HL-60 (cell line): ENCODE data around the gene KRT39.

Experiments
- DNase-seq, 2 experiments: peaks; one replicate each; pipeline ENCODE4 v3.0.0-alpha.2; 2010 to 2020; ENCODE audit warnings: low read depth in 1 of 2, low spot score in 1 of 2
- H3K27ac ChIP-seq: fragments of 250-450 bp; sonication (Bioruptor Pico); replicated peaks from 2 replicates; pipeline ENCODE4 v1.5.1; 2020; ENCODE audit warnings: mild to moderate bottlenecking, moderate library complexity
- H3K27me3 ChIP-seq: fragments of 250-450 bp; sonication (Bioruptor Pico); 2 replicates; pipeline ENCODE4 v1.5.1; 2021; ENCODE audit warnings: mild to moderate bottlenecking, moderate library complexity; ENCODE audit not compliant: insufficient read depth, poor library complexity, severe bottlenecking
- H3K4me3 ChIP-seq: replicated peaks from 2 replicates; pipeline ENCODE4 v1.5.1; 2011; ENCODE audit warnings: mild to moderate bottlenecking, control low read depth, low read length; ENCODE audit not compliant: insufficient read depth
- CTCF ChIP-seq: IDR thresholded peaks from one replicate; pipeline ENCODE4 v1.5.1; 2011; ENCODE audit warnings: low read length, control low read depth, inconsistent platforms; ENCODE audit not compliant: insufficient read depth
- GABPA ChIP-seq: IDR thresholded peaks from 2 replicates; pipeline ENCODE4 v1.6.1; 2012; ENCODE audit warnings: low read depth
- POLR2AphosphoS5 ChIP-seq: IDR thresholded peaks from 2 replicates; pipeline ENCODE4 v1.6.1; 2012; ENCODE audit warnings: low read depth
- REST ChIP-seq: IDR thresholded peaks from 2 replicates; pipeline ENCODE4 v1.6.1; 2012; ENCODE audit warnings: low read depth; ENCODE audit not compliant: insufficient replicate concordance
- SPI1 ChIP-seq: IDR thresholded peaks from 2 replicates; pipeline ENCODE4 v1.6.1; 2012; ENCODE audit warnings: low read depth, mild to moderate bottlenecking, borderline replicate concordance

The KRT39 gene

GRCh38 chr17:40956401-40957254, 10.1 kb downstream of the KRT39 start:
- H3K27me3 ChIP-seq = peaks cover 7% of the 10 kb centered on the region
- no peak overlapping the region for H3K4me3 ChIP-seq
- DNase-seq = no peak
- no peak overlapping the region for H3K27ac ChIP-seq
- TF ChIP-seq CTCF = no peak
- TF ChIP-seq REST = no peak

GRCh38 chr17:40953881-40954280, 12.9 kb downstream of the KRT39 start:
- no peak for TF ChIP-seq REST
- TF ChIP-seq CTCF = no peak
- no peak for TF ChIP-seq POLR2AphosphoS5
- TF ChIP-seq SPI1 = no peak
- TF ChIP-seq GABPA = no peak
- Histone ChIP-seq H3K27ac (no peak overlapping the region), H3K27me3 (peaks cover 7% of the 10 kb centered on the region), H3K4me3 (no peak overlapping the region)
- DNase-seq = no peak

GRCh38 chr17:40952661-40953060, 14.1 kb downstream of the KRT39 start:
- Histone ChIP-seq H3K27ac (no peak overlapping the region), H3K4me3 (no peak overlapping the region), H3K27me3 (peaks cover 12% of the 10 kb centered on the region)
- TF ChIP-seq CTCF (no peak), GABPA (no peak), POLR2AphosphoS5 (no peak), SPI1 (no peak), REST (no peak)
- DNase-seq = no peak
